Ovary (tissue), 3 donors: Measurements from ENCODE around the gene MUL1.

Experiments
- CTCF ChIP-seq, 3 donors: fragments of 450-650 bp in 2 of 3; fragments of 200-600 bp in 1 of 3; IDR thresholded peaks; one replicate each; pipeline versions ENCODE4 v1.5.1 to v1.8.0; 2016 to 2022; ENCODE audit warnings: antibody characterized with exemption in 3 of 3, mild to moderate bottlenecking in 1 of 3
- POLR2A ChIP-seq: fragments of 450-650 bp; IDR thresholded peaks from one replicate; pipeline ENCODE4 v1.6.1; 2017; ENCODE audit warnings: antibody characterized with exemption, mild to moderate bottlenecking, moderate library complexity
- donor health status: DM: no; HTN: no; CAD: no.

DNA sequence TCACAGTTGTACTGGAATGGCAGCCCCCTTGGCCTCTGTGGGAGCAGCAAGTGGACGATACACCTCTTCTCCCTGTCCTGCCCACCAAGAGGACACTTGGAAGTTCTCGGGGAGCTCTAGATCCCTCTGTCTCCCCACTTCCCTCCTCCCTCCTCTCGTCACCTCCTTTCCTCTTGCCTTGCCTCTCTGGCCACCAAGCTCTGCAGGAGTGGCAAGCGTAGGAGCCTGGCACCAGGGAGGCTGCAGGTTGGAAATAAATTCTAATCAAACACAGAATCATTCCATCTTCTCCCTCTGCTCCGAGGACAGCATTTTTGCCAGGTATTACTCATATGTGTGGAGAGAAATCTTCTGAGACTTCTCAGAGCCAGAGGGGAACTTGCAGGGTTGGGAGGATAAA lies 42.8 kb downstream of the MUL1 start:
- TF ChIP-seq POLR2A (no peak), CTCF (IDR thresholded peaks at IDR 0.05) (no peak)
